ENCODE data around the gene MACIR. TPM values are rescaled to one million over a fixed set of nuclear protein-coding genes. Genes with fewer than 3 reads are reported as not detected.

MACIR gene
- total and polyA plus RNA-seq, 2 of the 13 experiments (the other 11 are each of a cell fraction or from before 2014, with no cell fraction given) = 2.4 to 4.4 TPM

GRCh38 chr5:103327893-103328292, 69.3 kb downstream of the MACIR start:
- no peak overlapping the region for H3K4me2 ChIP-seq (ENCODE audit: low read depth, low read length)
- no peak overlapping the region for H2AFZ ChIP-seq (ENCODE audit: low read length)
- in situ Hi-C loops (cut with HindIII; ENCODE audit: extremely low pct_ligation_motif_present, low pct_unique_long_range_greater_than_20kb) = no loop called here
- ChIA-PET POLR2A (no interaction called here), CTCF (ENCODE audit: low intra/inter-chr PET ratio, low total read pairs) (no interaction called here)
- no peaks in the 10 kb centered on the region for H4K20me1 ChIP-seq (ENCODE audit: insufficient read depth, low read length)
- no peak for TF ChIP-seq CSRNP1 (CRISPR knock-in tag; IDR thresholded peaks at IDR 0.05)
- TF ChIP-seq ELK4 (CRISPR knock-in tag; IDR thresholded peaks at IDR 0.05; ENCODE audit: borderline replicate concordance) = no peak
- TF ChIP-seq MYC (CRISPR knock-in tag; IDR thresholded peaks at IDR 0.05; ENCODE audit: borderline replicate concordance) = no peak
- TF ChIP-seq PLSCR1 (CRISPR knock-in tag; IDR thresholded peaks at IDR 0.05; ENCODE audit: borderline replicate concordance) = no peak
- no peak for TF ChIP-seq BCL6 (CRISPR knock-in tag; IDR thresholded peaks at IDR 0.05)
- TF ChIP-seq CEBPZ (IDR thresholded peaks at IDR 0.05; ENCODE audit: low read length) = no peak
- no peak for TF ChIP-seq SRSF1 (optimal IDR thresholded peaks at IDR 0.05; ENCODE audit: low read depth, low read length)
- no peak for TF ChIP-seq KMT2B (CRISPR knock-in tag; IDR thresholded peaks at IDR 0.05)
- TF ChIP-seq ZNF207 (IDR thresholded peaks at IDR 0.05; ENCODE audit: borderline replicate concordance) = no peak
- no peaks in the 10 kb centered on the region for H3K36me3 ChIP-seq (replicated peaks in 1 of 2; ENCODE audit: control insufficient read depth in 1 of 2, insufficient read depth in 2 of 2, low read length in 2 of 2)
- H3K79me2 ChIP-seq (ENCODE audit: insufficient read depth, low read length) = no peaks in the 10 kb centered on the region
- FAIRE-seq (no peak), DNase-seq (ENCODE audit: low spot score) (no peak), ATAC-seq (no peak)
- no peaks in the 10 kb centered on the region for H3K27me3 ChIP-seq (ENCODE audit: control insufficient read depth in 1 of 2, insufficient read depth in 2 of 2, low read length in 2 of 2)
- no peak overlapping the region for H3K9ac ChIP-seq (ENCODE audit: insufficient read depth, low read depth, low read length)
- intact Hi-C loops (cut with micrococcal nuclease; ENCODE audit: unreplicated experiment) = no loop called here
- H3K27ac ChIP-seq (ENCODE audit: extremely low read length, insufficient read depth, low read length) = no peak overlapping the region
- no peak overlapping the region for H3K4me3 ChIP-seq (replicated peaks in 1 of 3; ENCODE audit: insufficient read depth in 1 of 3, low read depth in 2 of 3, low read length in 3 of 3)
- no peaks in the 10 kb centered on the region for H3K9me3 ChIP-seq (ENCODE audit: low read length)
- no peaks in the 10 kb centered on the region for H3K4me1 ChIP-seq (ENCODE audit: insufficient read depth, low read length)
- no TSS peak for BruUV-seq (replicated peaks)

Other genes with a start within 250 kb of the MACIR start
- 7.7 and 9.5 TPM in 2 replicates for gene GIN1, start 138.6 kb upstream of the MACIR start, total RNA-seq (2016; rRNA removed; fragmentation: Illumina TruSeq; extraction: Trizol)
- 1.7 and 2.3 TPM in 2 replicates for gene GIN1, start 138.6 kb upstream of the MACIR start, polyA plus RNA-seq (2011; rRNA removed)
- gene PPIP5K2, start 138.5 kb upstream of the MACIR start, total RNA-seq (2016; rRNA removed; fragmentation: Illumina TruSeq; extraction: Trizol) = 45.6 and 85.2 TPM in 2 replicates
- 12.7 and 19.7 TPM in 2 replicates for gene PPIP5K2, start 138.5 kb upstream of the MACIR start, polyA plus RNA-seq (2011; rRNA removed)

Measured in HepG2 (cell line).